Measurements from ENCODE around the gene RBM15B. TPM values are rescaled to one million over a fixed set of nuclear protein-coding genes. Genes with fewer than 3 reads are reported as not detected.
A peak's percentile ranks its signal among the peaks of the same experiment; 100 is the strongest.

Gene RBM15B
- total RNA-seq, 1 experiment from 2014 or later = 33.7 TPM

- Mint-ChIP-seq H3K36me3 (ENCODE audit: insufficient read depth, unreplicated experiment) (peaks cover 90% of the 10 kb centered on the region), H3K27me3 (ENCODE audit: insufficient read depth, unreplicated experiment) (no peaks in the 10 kb centered on the region), H3K4me3 (ENCODE audit: unreplicated experiment) (peak overlapping the region; percentile 74), H3K9me3 (ENCODE audit: unreplicated experiment) (no peaks in the 10 kb centered on the region), H3K27ac (ENCODE audit: unreplicated experiment) (peak overlapping the region; percentile 57), H3K4me1 (ENCODE audit: low read depth, unreplicated experiment) (peaks cover 39% of the 10 kb centered on the region)
- Histone ChIP-seq H3K36me3 (ENCODE audit: control insufficient read depth, insufficient read depth, low read length) (peaks cover 7% of the 10 kb centered on the region), H3K4me1 (peaks cover 39% of the 10 kb centered on the region), H3K4me3 (ENCODE audit: low read depth, low read length) (peak overlapping the region; percentile 90), H3K9me3 (no peaks in the 10 kb centered on the region), H3K27me3 (replicated peaks; ENCODE audit: control insufficient read depth, insufficient read depth, low read length) (no peaks in the 10 kb centered on the region)
- BruUV-seq (replicated peaks) = no TSS peak
- CTCF ChIA-PET = no interaction called here
- no peak for TF ChIP-seq CTCF (IDR thresholded peaks at IDR 0.05; ENCODE audit: insufficient read depth in 1 of 2, low read depth in 1 of 2, low read length in 1 of 2, severe bottlenecking in 1 of 2, unreplicated experiment in 1 of 2)
- POLR2A ChIA-PET = no interaction called here
- DNase-seq = no peak
- intact Hi-C loops (cut with micrococcal nuclease; ENCODE audit: unreplicated experiment) = loop anchor here (5.0 kb wide), 1 partner anchor 290 kb away; no protein-coding TSS in a partner anchor
These were observed 1.5 kb downstream of the RBM15B start for GRCh38 chr3:51392355-51393133.

- peaks cover 90% of the 10 kb centered on the region for H3K36me3 Mint-ChIP-seq (ENCODE audit: insufficient read depth, unreplicated experiment)
- H3K4me1 Mint-ChIP-seq (ENCODE audit: low read depth, unreplicated experiment) = peaks cover 34% of the 10 kb centered on the region
- TF ChIP-seq CTCF (IDR thresholded peaks at IDR 0.05; ENCODE audit: insufficient read depth in 1 of 2, low read depth in 1 of 2, low read length in 1 of 2, severe bottlenecking in 1 of 2, unreplicated experiment in 1 of 2) = no peak
- no peaks in the 10 kb centered on the region for H3K9me3 Mint-ChIP-seq (ENCODE audit: unreplicated experiment)
- H3K27ac Mint-ChIP-seq (ENCODE audit: unreplicated experiment) = peak overlapping the region; percentile 57
- H3K27me3 ChIP-seq (replicated peaks; ENCODE audit: control insufficient read depth, insufficient read depth, low read length) = no peaks in the 10 kb centered on the region
- no peaks in the 10 kb centered on the region for H3K9me3 ChIP-seq
- peaks cover 33% of the 10 kb centered on the region for H3K4me1 ChIP-seq
- peak overlapping the region; percentile 74 for H3K4me3 Mint-ChIP-seq (ENCODE audit: unreplicated experiment)
- DNase-seq = no peak
- BruUV-seq (replicated peaks) = TSS peak; percentile 20
- H3K27me3 Mint-ChIP-seq (ENCODE audit: insufficient read depth, unreplicated experiment) = no peaks in the 10 kb centered on the region
- peaks cover 7% of the 10 kb centered on the region for H3K36me3 ChIP-seq (ENCODE audit: control insufficient read depth, insufficient read depth, low read length)
- CTCF ChIA-PET = no interaction called here
- no peak overlapping the region for H3K4me3 ChIP-seq (ENCODE audit: low read depth, low read length)
- POLR2A ChIA-PET = interaction anchor here (0.6 kb wide), 1 partner anchor 27 kb away, joined by 3 read pairs; no protein-coding TSS in a partner anchor
- intact Hi-C loops (cut with micrococcal nuclease; ENCODE audit: unreplicated experiment) = loop anchor here (5.0 kb wide), 1 partner anchor 289 kb away; no protein-coding TSS in a partner anchor
These were observed 2.0 kb downstream of the RBM15B start for GRCh38 chr3:51393134-51393495.

DNA sequence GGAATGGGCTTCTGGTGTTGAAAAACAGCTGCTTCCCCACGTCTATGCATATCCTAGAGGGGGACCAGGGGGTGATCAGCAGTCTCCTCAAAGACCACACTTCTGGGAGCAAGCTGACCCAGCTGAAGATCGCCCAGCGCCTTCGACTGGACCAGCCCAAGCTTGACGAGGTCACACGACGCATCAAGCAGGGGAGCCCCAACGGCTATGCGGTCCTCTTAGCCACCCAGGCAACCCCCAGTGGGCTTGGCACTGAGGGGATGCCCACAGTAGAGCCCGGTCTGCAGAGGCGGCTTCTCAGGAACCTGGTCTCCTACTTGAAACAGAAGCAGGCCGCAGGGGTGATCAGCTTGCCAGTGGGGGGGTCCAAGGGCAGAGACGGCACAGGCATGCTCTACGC lies 2.5 kb downstream of the RBM15B start:
- H3K27me3 Mint-ChIP-seq (ENCODE audit: insufficient read depth, unreplicated experiment) = no peaks in the 10 kb centered on the region
- Histone ChIP-seq H3K9me3 (no peaks in the 10 kb centered on the region), H3K4me3 (ENCODE audit: low read depth, low read length) (no peak overlapping the region), H3K36me3 (ENCODE audit: control insufficient read depth, insufficient read depth, low read length) (peaks cover 7% of the 10 kb centered on the region), H3K4me1 (peaks cover 29% of the 10 kb centered on the region), H3K27me3 (replicated peaks; ENCODE audit: control insufficient read depth, insufficient read depth, low read length) (no peaks in the 10 kb centered on the region)
- H3K9me3 Mint-ChIP-seq (ENCODE audit: unreplicated experiment) = no peaks in the 10 kb centered on the region
- ChIA-PET POLR2A (interaction anchor here (0.6 kb wide), 1 partner anchor 27 kb away, joined by 3 read pairs; no protein-coding TSS in a partner anchor), CTCF (no interaction called here)
- no peak for DNase-seq
- H3K27ac Mint-ChIP-seq (ENCODE audit: unreplicated experiment) = peak overlapping the region; percentile 57
- BruUV-seq (replicated peaks) = no TSS peak
- TF ChIP-seq CTCF (IDR thresholded peaks at IDR 0.05; ENCODE audit: insufficient read depth in 1 of 2, low read depth in 1 of 2, low read length in 1 of 2, severe bottlenecking in 1 of 2, unreplicated experiment in 1 of 2) = no peak
- H3K4me1 Mint-ChIP-seq (ENCODE audit: low read depth, unreplicated experiment) = peaks cover 29% of the 10 kb centered on the region
- H3K36me3 Mint-ChIP-seq (ENCODE audit: insufficient read depth, unreplicated experiment) = peaks cover 85% of the 10 kb centered on the region
- intact Hi-C loops (cut with micrococcal nuclease; ENCODE audit: unreplicated experiment) = loop anchor here (5.0 kb wide), 1 partner anchor 289 kb away; no protein-coding TSS in a partner anchor
- H3K4me3 Mint-ChIP-seq (ENCODE audit: unreplicated experiment) = peak overlapping the region; percentile 74
